Erythroblast (primary cell): ENCODE measurements around the gene PDE1C.

ENCODE experiments used
- GATA1 ChIP-seq: IDR thresholded peaks from 2 replicates; pipeline ENCODE4 v1.6.1; 2011; ENCODE audit warnings: low read depth, mild to moderate bottlenecking, control low read depth, low read length, moderate library complexity
- POLR2A ChIP-seq: IDR thresholded peaks from 2 replicates; pipeline ENCODE4 v1.6.1; 2011; ENCODE audit warnings: mild to moderate bottlenecking, low read length

DNA sequence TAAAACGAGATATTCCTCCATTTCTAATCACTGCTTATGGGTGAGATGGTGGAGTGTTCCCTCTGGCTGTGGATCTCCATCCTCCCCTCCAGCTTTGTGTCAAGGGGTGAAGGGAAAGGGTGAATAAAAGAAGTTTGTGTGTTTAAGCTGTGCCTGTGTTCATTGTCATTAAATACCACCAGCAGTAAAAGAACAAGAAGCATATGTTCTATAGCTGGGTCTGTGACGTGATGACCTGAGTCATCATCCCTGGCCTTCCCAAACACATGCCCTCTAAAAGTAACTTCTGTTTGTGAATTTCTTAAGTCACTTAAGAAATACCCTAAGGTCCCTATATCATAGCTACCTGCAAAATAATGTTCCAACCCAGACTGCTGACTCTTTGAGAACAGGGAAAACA, 278.3 kb downstream of the PDE1C start:
- TF ChIP-seq POLR2A (no peak), GATA1 (no peak)
